ENCODE results near the gene MINDY4.

MINDY4 gene

GRCh38 chr7:30848121-30848855 is 77.1 kb downstream of the MINDY4 start:
- Histone ChIP-seq H3K36me3 (ENCODE audit: control insufficient read depth, insufficient read depth, low read length) (no peaks in the 10 kb centered on the region), H3K27me3 (ENCODE audit: control insufficient read depth, insufficient read depth, low read length) (no peaks in the 10 kb centered on the region), H3K9me3 (ENCODE audit: control insufficient read depth, insufficient read depth, low read length) (no peaks in the 10 kb centered on the region), H3K27ac (ENCODE audit: low read depth, low read length) (no peak overlapping the region), H3K9ac (ENCODE audit: low read depth, low read length) (no peak overlapping the region), H3K4me1 (ENCODE audit: control insufficient read depth, insufficient read depth, low read length) (no peaks in the 10 kb centered on the region), H3K4me3 (ENCODE audit: low read depth, low read length) (no peak overlapping the region)

DNA sequence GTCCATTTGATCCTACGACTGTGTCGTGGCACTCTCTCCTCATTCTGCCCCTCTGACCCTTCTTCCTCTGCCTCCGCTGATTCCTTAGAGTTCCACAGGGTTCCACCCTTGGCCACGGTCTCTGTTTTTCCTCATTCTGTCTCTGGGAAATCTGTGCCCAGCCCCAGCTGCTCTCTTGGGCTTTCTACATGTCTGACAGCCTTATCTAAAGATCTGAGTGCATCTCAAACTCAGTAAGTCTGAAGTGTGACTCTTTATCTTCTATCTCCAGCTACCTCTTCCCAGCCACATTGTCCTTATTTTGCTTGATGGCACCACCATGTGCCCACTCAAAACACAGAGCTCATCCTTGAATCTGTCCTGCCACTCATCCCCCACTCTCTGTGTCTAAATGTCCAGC is 78.3 kb downstream of the MINDY4 start:
- Histone ChIP-seq H3K27ac (ENCODE audit: low read depth, low read length) (no peak overlapping the region), H3K9ac (ENCODE audit: low read depth, low read length) (no peak overlapping the region), H3K4me3 (ENCODE audit: low read depth, low read length) (no peak overlapping the region), H3K27me3 (ENCODE audit: control insufficient read depth, insufficient read depth, low read length) (no peaks in the 10 kb centered on the region), H3K9me3 (ENCODE audit: control insufficient read depth, insufficient read depth, low read length) (no peaks in the 10 kb centered on the region), H3K36me3 (ENCODE audit: control insufficient read depth, insufficient read depth, low read length) (no peaks in the 10 kb centered on the region), H3K4me1 (ENCODE audit: control insufficient read depth, insufficient read depth, low read length) (no peaks in the 10 kb centered on the region)

DNA sequence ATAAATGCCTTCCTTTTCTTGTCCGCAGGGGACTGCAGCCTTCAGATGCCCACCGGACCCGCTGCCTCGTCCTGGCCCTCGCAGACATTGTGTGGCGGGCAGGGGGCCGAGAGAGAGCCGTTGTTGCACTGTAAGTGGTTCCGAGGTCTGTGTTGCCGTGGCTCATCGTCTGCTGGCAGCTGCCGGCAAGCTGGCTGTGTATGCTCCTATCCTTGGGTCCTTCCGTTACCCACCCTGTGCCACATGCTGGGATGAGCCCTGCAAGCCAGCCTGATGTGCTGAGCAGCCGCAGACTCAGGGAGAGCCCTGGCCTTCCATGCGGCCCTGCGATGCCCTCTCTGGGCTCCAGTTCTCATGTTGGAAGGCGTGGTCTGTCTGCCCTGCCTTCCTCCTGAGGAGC is 79.2 kb downstream of the MINDY4 start:
- H3K9ac ChIP-seq (ENCODE audit: low read depth, low read length) = no peak overlapping the region
- H3K27me3 ChIP-seq (ENCODE audit: control insufficient read depth, insufficient read depth, low read length) = no peaks in the 10 kb centered on the region
- H3K9me3 ChIP-seq (ENCODE audit: control insufficient read depth, insufficient read depth, low read length) = no peaks in the 10 kb centered on the region
- no peak overlapping the region for H3K4me3 ChIP-seq (ENCODE audit: low read depth, low read length)
- H3K36me3 ChIP-seq (ENCODE audit: control insufficient read depth, insufficient read depth, low read length) = no peaks in the 10 kb centered on the region
- no peaks in the 10 kb centered on the region for H3K4me1 ChIP-seq (ENCODE audit: control insufficient read depth, insufficient read depth, low read length)
- H3K27ac ChIP-seq (ENCODE audit: low read depth, low read length) = no peak overlapping the region

GRCh38 chr7:30851651-30852307 is 80.6 kb downstream of the MINDY4 start:
- Histone ChIP-seq H3K9me3 (ENCODE audit: control insufficient read depth, insufficient read depth, low read length) (no peaks in the 10 kb centered on the region), H3K27ac (ENCODE audit: low read depth, low read length) (no peak overlapping the region), H3K36me3 (ENCODE audit: control insufficient read depth, insufficient read depth, low read length) (no peaks in the 10 kb centered on the region), H3K9ac (ENCODE audit: low read depth, low read length) (no peak overlapping the region), H3K4me3 (ENCODE audit: low read depth, low read length) (no peak overlapping the region), H3K4me1 (ENCODE audit: control insufficient read depth, insufficient read depth, low read length) (no peaks in the 10 kb centered on the region), H3K27me3 (ENCODE audit: control insufficient read depth, insufficient read depth, low read length) (no peaks in the 10 kb centered on the region)

DNA sequence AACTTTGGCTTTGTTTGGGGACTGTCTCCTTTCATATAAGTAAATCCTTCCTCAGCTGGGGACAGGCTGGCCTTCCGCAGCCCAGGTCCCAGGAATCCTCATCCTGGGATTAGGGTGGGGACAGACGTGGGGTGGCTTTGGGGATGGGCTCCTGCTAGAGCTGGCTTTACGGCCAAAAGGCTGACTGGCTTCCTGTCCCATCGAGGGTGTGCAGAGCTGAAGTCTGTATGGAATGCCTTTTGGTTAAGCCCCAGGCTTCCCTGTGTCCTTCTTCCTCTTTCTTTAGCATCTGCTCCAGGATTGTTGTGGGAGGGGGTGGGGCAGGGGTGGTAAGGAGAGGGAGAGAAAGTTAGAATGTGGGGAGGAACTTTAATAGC is 81.1 kb downstream of the MINDY4 start:
- Histone ChIP-seq H3K27me3 (ENCODE audit: control insufficient read depth, insufficient read depth, low read length) (no peaks in the 10 kb centered on the region), H3K9me3 (ENCODE audit: control insufficient read depth, insufficient read depth, low read length) (no peaks in the 10 kb centered on the region), H3K9ac (ENCODE audit: low read depth, low read length) (no peak overlapping the region), H3K4me3 (ENCODE audit: low read depth, low read length) (no peak overlapping the region), H3K36me3 (ENCODE audit: control insufficient read depth, insufficient read depth, low read length) (no peaks in the 10 kb centered on the region), H3K27ac (ENCODE audit: low read depth, low read length) (no peak overlapping the region), H3K4me1 (ENCODE audit: control insufficient read depth, insufficient read depth, low read length) (no peaks in the 10 kb centered on the region)

- Histone ChIP-seq H3K4me1 (ENCODE audit: control insufficient read depth, insufficient read depth, low read length) (no peaks in the 10 kb centered on the region), H3K9me3 (ENCODE audit: control insufficient read depth, insufficient read depth, low read length) (no peaks in the 10 kb centered on the region), H3K9ac (ENCODE audit: low read depth, low read length) (no peak overlapping the region), H3K27ac (ENCODE audit: low read depth, low read length) (no peak overlapping the region), H3K4me3 (ENCODE audit: low read depth, low read length) (no peak overlapping the region), H3K36me3 (ENCODE audit: control insufficient read depth, insufficient read depth, low read length) (no peaks in the 10 kb centered on the region), H3K27me3 (ENCODE audit: control insufficient read depth, insufficient read depth, low read length) (no peaks in the 10 kb centered on the region)
Measured at GRCh38 chr7:30852744-30853288, 81.6 kb downstream of the MINDY4 start.

GRCh38 chr7:30853576-30853975 is 82.4 kb downstream of the MINDY4 start:
- no peak overlapping the region for H3K4me3 ChIP-seq (ENCODE audit: low read depth, low read length)
- no peak overlapping the region for H3K9ac ChIP-seq (ENCODE audit: low read depth, low read length)
- no peaks in the 10 kb centered on the region for H3K36me3 ChIP-seq (ENCODE audit: control insufficient read depth, insufficient read depth, low read length)
- no peaks in the 10 kb centered on the region for H3K9me3 ChIP-seq (ENCODE audit: control insufficient read depth, insufficient read depth, low read length)
- no peaks in the 10 kb centered on the region for H3K27me3 ChIP-seq (ENCODE audit: control insufficient read depth, insufficient read depth, low read length)
- H3K27ac ChIP-seq (ENCODE audit: low read depth, low read length) = no peak overlapping the region
- no peaks in the 10 kb centered on the region for H3K4me1 ChIP-seq (ENCODE audit: control insufficient read depth, insufficient read depth, low read length)

DNA sequence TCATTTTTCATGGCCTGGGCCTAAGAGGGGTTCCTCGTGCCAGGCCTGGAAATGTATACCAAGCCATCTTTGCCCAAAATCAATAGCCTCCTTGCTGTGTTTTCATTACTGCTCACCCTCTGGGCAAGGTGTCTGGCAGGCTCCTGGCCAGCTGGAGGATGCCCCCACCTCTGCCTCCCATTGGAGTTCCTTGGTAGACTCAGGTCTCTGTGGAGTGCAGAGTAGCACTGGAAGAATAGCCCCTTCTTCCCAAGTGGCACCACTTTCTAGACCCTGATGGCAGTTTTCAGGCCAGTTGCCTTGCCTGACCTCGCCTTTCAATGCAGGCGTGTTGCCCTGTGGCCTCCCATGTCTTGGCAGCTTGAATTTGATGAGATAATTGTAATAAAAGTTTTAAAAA is 84.7 kb downstream of the MINDY4 start:
- Histone ChIP-seq H3K4me3 (ENCODE audit: low read depth, low read length) (no peak overlapping the region), H3K4me1 (ENCODE audit: control insufficient read depth, insufficient read depth, low read length) (no peaks in the 10 kb centered on the region), H3K27me3 (ENCODE audit: control insufficient read depth, insufficient read depth, low read length) (no peaks in the 10 kb centered on the region), H3K36me3 (ENCODE audit: control insufficient read depth, insufficient read depth, low read length) (no peaks in the 10 kb centered on the region), H3K27ac (ENCODE audit: low read depth, low read length) (no peak overlapping the region), H3K9ac (ENCODE audit: low read depth, low read length) (no peak overlapping the region), H3K9me3 (ENCODE audit: control insufficient read depth, insufficient read depth, low read length) (no peaks in the 10 kb centered on the region)

DNA sequence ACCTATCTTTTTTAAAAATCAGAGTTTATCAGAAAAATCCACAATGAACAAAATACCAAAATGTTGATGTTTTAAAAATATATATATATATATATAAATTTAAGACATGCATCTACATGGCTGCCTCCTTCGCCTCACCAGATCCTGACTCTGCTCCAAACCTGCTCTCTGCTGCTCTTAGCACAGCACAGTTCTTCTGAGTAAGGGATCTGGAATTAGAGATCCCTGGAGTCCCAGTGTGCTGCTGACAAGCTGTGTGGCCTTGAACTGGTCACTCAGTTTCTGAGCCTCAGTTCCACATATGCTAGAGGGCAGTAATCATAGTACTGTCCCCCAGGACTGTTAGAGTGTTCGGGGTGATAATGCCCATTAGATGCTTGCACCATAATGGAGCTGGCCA is 87.4 kb downstream of the MINDY4 start:
- H3K27ac ChIP-seq (ENCODE audit: low read depth, low read length) = no peak overlapping the region
- H3K27me3 ChIP-seq (ENCODE audit: control insufficient read depth, insufficient read depth, low read length) = no peaks in the 10 kb centered on the region
- no peaks in the 10 kb centered on the region for H3K9me3 ChIP-seq (ENCODE audit: control insufficient read depth, insufficient read depth, low read length)
- H3K4me3 ChIP-seq (ENCODE audit: low read depth, low read length) = no peak overlapping the region
- H3K9ac ChIP-seq (ENCODE audit: low read depth, low read length) = no peak overlapping the region
- no peaks in the 10 kb centered on the region for H3K36me3 ChIP-seq (ENCODE audit: control insufficient read depth, insufficient read depth, low read length)
- H3K4me1 ChIP-seq (ENCODE audit: control insufficient read depth, insufficient read depth, low read length) = no peaks in the 10 kb centered on the region

DNA sequence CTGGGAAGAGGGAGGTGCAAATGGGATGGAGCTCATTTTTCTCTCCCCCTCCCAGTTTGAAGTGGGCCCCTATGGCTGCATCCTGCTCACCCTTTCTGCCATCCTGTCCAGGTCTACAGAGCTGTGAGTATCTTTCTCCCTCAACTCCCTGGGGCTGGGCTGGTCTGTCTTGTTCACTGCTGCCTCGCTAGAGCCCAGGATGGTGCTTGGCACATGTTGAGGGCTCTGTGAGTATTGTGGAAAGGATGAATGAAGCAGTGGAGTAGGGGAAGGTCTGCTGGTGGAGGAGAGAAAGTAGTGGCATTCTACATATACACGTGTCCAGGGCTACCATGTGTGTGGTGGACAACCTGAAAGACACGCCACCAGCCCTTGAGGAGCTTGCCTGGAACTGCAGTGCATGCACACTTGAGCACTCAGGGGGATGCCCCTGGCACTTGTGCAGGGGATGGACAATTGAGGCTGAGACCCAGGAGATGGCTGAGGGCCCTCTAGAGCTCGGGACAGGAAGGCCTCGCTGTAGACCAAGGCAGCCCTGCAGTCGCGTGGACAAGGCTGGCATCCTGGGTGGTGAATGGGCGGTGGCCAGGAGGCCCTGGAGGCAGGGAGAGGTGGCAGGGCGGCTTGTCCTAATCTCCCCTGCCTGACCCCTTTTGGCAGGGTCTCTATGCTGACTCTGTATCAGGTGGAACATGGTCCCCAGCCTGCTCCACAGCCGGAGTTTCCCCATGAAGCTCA is 88.2 kb downstream of the MINDY4 start:
- no peak overlapping the region for H3K4me3 ChIP-seq (ENCODE audit: low read depth, low read length)
- H3K36me3 ChIP-seq (ENCODE audit: control insufficient read depth, insufficient read depth, low read length) = no peaks in the 10 kb centered on the region
- no peak overlapping the region for H3K27ac ChIP-seq (ENCODE audit: low read depth, low read length)
- no peak overlapping the region for H3K9ac ChIP-seq (ENCODE audit: low read depth, low read length)
- no peaks in the 10 kb centered on the region for H3K27me3 ChIP-seq (ENCODE audit: control insufficient read depth, insufficient read depth, low read length)
- no peaks in the 10 kb centered on the region for H3K9me3 ChIP-seq (ENCODE audit: control insufficient read depth, insufficient read depth, low read length)
- H3K4me1 ChIP-seq (ENCODE audit: control insufficient read depth, insufficient read depth, low read length) = no peaks in the 10 kb centered on the region

GRCh38 chr7:30859940-30860496 is 88.8 kb downstream of the MINDY4 start:
- no peak overlapping the region for H3K9ac ChIP-seq (ENCODE audit: low read depth, low read length)
- H3K4me3 ChIP-seq (ENCODE audit: low read depth, low read length) = no peak overlapping the region
- H3K36me3 ChIP-seq (ENCODE audit: control insufficient read depth, insufficient read depth, low read length) = no peaks in the 10 kb centered on the region
- no peaks in the 10 kb centered on the region for H3K4me1 ChIP-seq (ENCODE audit: control insufficient read depth, insufficient read depth, low read length)
- H3K9me3 ChIP-seq (ENCODE audit: control insufficient read depth, insufficient read depth, low read length) = no peaks in the 10 kb centered on the region
- H3K27me3 ChIP-seq (ENCODE audit: control insufficient read depth, insufficient read depth, low read length) = no peaks in the 10 kb centered on the region
- no peak overlapping the region for H3K27ac ChIP-seq (ENCODE audit: low read depth, low read length)
